ENCODE results near the gene KDM1B.

GRCh38 chr6:18243302-18243893 is 88.2 kb downstream of the KDM1B start:
- TF ChIP-seq CTCF (IDR thresholded peaks at IDR 0.05; ENCODE audit: control extremely low read depth in 1 of 3, insufficient read depth in 1 of 3, low read depth in 1 of 3, low read length in 3 of 3) (no peak), CREB1 (IDR thresholded peaks at IDR 0.05) (no peak), USF2 (IDR thresholded peaks at IDR 0.05; ENCODE audit: low read length) (no peak), RAD21 (IDR thresholded peaks at IDR 0.05 in 1 of 2, conservative IDR thresholded peaks at IDR 0.05 in 1 of 2; ENCODE audit: low read depth in 2 of 2, low read length in 2 of 2) (no peak), SIN3A (conservative IDR thresholded peaks at IDR 0.05 in 1 of 2, IDR thresholded peaks at IDR 0.05 in 1 of 2; ENCODE audit: low read depth in 1 of 2, low read length in 2 of 2) (no peak)
